HG03432 (cell line): ENCODE results near the gene ESPN.

Experiments
- ATAC-seq: cut with Tn5 transposase; IDR thresholded peaks from one replicate; pipeline ENCODE4 v1.9.1; 2021; ENCODE audit warnings: mild to moderate bottlenecking, moderate library complexity; ENCODE audit not compliant: unreplicated experiment

ESPN gene

GRCh38 chr1:6409053-6409452 lies 15.5 kb upstream of the ESPN start:
- no peak for ATAC-seq

GRCh38 chr1:6409733-6410132 lies 14.8 kb upstream of the ESPN start:
- no peak for ATAC-seq

GRCh38 chr1:6410248-6410893 lies 14.2 kb upstream of the ESPN start:
- ATAC-seq, result no peak

GRCh38 chr1:6412896-6413295 lies 11.7 kb upstream of the ESPN start:
- no peak for ATAC-seq

GRCh38 chr1:6414443-6414844 lies 10.1 kb upstream of the ESPN start:
- ATAC-seq, result peak; percentile 87

- no peak for ATAC-seq
Measured at GRCh38 chr1:6414881-6415626, 9.5 kb upstream of the ESPN start.

GRCh38 chr1:6416295-6416656 lies 8.3 kb upstream of the ESPN start:
- ATAC-seq, result no peak

GRCh38 chr1:6416906-6417305 lies 7.7 kb upstream of the ESPN start:
- ATAC-seq, result no peak

GRCh38 chr1:6417961-6418667 lies 6.5 kb upstream of the ESPN start:
- no peak for ATAC-seq

GRCh38 chr1:6418668-6419396 lies 5.7 kb upstream of the ESPN start:
- ATAC-seq, result no peak

- ATAC-seq, result no peak
Measured at GRCh38 chr1:6419397-6419803, 5.2 kb upstream of the ESPN start.

GRCh38 chr1:6419804-6420453 lies 4.6 kb upstream of the ESPN start, which contains the start of gene HES2:
HES2 (minus strand) TSS chr1:6419919; CDS start chr1:6419820, 99 bp downstream.
- ATAC-seq, result no peak

GRCh38 chr1:6420454-6421042 lies 4.0 kb upstream of the ESPN start:
- no peak for ATAC-seq

- ATAC-seq, result no peak
Measured at GRCh38 chr1:6421266-6421665, 3.3 kb upstream of the ESPN start.

GRCh38 chr1:6423321-6423999 lies 1.1 kb upstream of the ESPN start:
- ATAC-seq, result no peak

- ATAC-seq, result no peak
Measured at GRCh38 chr1:6424000-6424565, 493 bp upstream of the ESPN start.

GRCh38 chr1:6425658-6426057 lies 1.1 kb downstream of the ESPN start:
- no peak for ATAC-seq

GRCh38 chr1:6426277-6426971 lies 1.8 kb downstream of the ESPN start:
- no peak for ATAC-seq

- no peak for ATAC-seq
Measured at GRCh38 chr1:6426972-6427350, 2.4 kb downstream of the ESPN start.
